Gastrocnemius medialis (tissue), 4 donors: ENCODE data around the gene C11orf21. TPM values are rescaled to one million over a fixed set of nuclear protein-coding genes. Genes with fewer than 3 reads are reported as not detected.
A peak's percentile ranks its signal among the peaks of the same experiment; 100 is the strongest.

Source experiments
- ATAC-seq, 2 donors: fragments of 150-250 bp; one replicate each; pipeline ENCODE4 v1.9.1; 2016
- DNase-seq, 2 donors: peaks; one replicate each; pipeline ENCODE4 v3.0.0-alpha.2; 2019
- H3K27ac ChIP-seq, 4 donors: fragments of 200-600 bp; sonication (generic); 1 replicate in 1 of 4; 2 replicates in 3 of 4; pipeline ENCODE4 v1.5.1; 2016 to 2018; ENCODE audit warnings: mild to moderate bottlenecking in 2 of 4, moderate library complexity in 1 of 4
- H3K27me3 ChIP-seq, 3 donors: fragments of 200-600 bp; sonication (generic) in 2 of 3; 1 replicate in 1 of 3; 2 replicates in 2 of 3; pipeline versions ENCODE4 v1.5.1 to v1.6.0; 2016 to 2019; ENCODE audit warnings: mild to moderate bottlenecking in 1 of 3, moderate library complexity in 1 of 3
- H3K36me3 ChIP-seq, 2 donors: fragments of 200-600 bp; sonication (generic) in 1 of 2; one replicate each; pipeline ENCODE4 v1.5.1; 2017 to 2018
- H3K4me1 ChIP-seq, 2 donors: fragments of 200-600 bp; sonication (generic) in 1 of 2; one replicate each; pipeline ENCODE4 v1.5.1; 2016 to 2017; ENCODE audit warnings: mild to moderate bottlenecking in 2 of 2
- H3K4me3 ChIP-seq, 4 donors: fragments of 200-600 bp; sonication (generic) in 3 of 4; 1 replicate in 1 of 4; 2 replicates in 3 of 4; pipeline ENCODE4 v1.5.1; 2016 to 2019; ENCODE audit warnings: mild to moderate bottlenecking in 2 of 4
- H3K9me3 ChIP-seq, 3 donors: fragments of 200-600 bp; sonication (generic) in 2 of 3; 1 replicate in 1 of 3; 2 replicates in 2 of 3; pipeline ENCODE4 v1.5.1; 2016 to 2019
- POLR2A ChIP-seq, 2 donors: fragments of 450-650 bp; IDR thresholded peaks; one replicate each; pipeline ENCODE4 v1.6.1; 2017; ENCODE audit warnings: antibody characterized with exemption in 2 of 2, mild to moderate bottlenecking in 2 of 2, moderate library complexity in 2 of 2
- in situ Hi-C, 4 donors: fragments of 200-750 bp; cut with MboI; loops; one replicate each; pipeline versions ENCODE4 v1.15.0 to v1.8.0; 2017; ENCODE audit warnings: low sequenced_read_pairs in 4 of 4
- intact Hi-C: fragments of 100-400 bp; cut with DNase I; formaldehyde crosslinking; loops from one replicate; pipeline ENCODE4 v1.15.1; 2023; ENCODE audit warnings: low total_unique reads
- total RNA-seq, 4 donors: library from RNA; depleted of rRNA; stranded (reverse); fragments of >200 nt; gene quantifications; one replicate each; pipeline versions ENCODE4 v1.1.0 to v1.2.3, GENCODE V29; 2016
- TF ChIP-seq, protein P1 (sequence below), 5 experiments: fragments of 450-650 bp in 3 of 5; fragments of 200-600 bp in 2 of 5; sonication (generic) in 2 of 5; IDR thresholded peaks in 4 of 5; conservative IDR thresholded peaks in 1 of 5; 1 replicate in 4 of 5; 2 replicates in 1 of 5; pipeline ENCODE4 v1.5.1; 2016 to 2019; ENCODE audit warnings: antibody characterized with exemption in 5 of 5, mild to moderate bottlenecking in 3 of 5, moderate library complexity in 3 of 5

The C11orf21 gene
- total RNA-seq, 4 donors from 2014 or later: 0.10 TPM; not detected in 3

DNA sequence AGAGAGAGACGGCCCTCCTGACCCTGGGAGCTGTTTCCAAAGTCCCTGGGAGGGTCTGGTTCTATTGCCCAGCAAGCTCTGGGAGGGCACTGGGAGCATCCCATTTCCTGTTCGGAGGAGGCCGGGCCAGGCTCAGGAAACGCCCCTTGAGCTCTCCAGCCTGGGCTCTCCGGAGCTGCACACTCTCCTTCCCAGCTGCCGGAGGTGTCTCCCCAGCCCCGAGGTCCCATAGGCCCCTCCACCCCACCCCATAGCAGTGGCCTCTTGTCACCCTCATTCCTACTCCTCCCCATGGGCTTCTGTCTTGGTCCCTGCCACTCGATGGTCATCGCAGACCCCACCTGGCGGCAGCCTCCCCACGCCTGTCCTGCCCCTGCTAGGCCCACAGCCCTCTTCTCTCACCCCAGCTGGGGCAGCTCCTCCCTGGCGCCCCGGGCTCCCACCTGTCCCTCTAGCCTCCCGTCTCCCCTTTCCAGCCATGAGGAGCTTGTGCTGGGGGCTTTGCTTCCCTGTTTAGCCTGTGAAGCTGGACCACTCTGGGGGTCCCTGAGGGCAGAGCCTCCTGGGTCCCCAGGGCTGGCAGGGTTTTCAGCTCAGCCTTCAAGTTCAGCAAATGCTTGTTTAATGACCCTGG lies 2.9 kb upstream of the C11orf21 start:
- TF ChIP-seq, protein P1, sequence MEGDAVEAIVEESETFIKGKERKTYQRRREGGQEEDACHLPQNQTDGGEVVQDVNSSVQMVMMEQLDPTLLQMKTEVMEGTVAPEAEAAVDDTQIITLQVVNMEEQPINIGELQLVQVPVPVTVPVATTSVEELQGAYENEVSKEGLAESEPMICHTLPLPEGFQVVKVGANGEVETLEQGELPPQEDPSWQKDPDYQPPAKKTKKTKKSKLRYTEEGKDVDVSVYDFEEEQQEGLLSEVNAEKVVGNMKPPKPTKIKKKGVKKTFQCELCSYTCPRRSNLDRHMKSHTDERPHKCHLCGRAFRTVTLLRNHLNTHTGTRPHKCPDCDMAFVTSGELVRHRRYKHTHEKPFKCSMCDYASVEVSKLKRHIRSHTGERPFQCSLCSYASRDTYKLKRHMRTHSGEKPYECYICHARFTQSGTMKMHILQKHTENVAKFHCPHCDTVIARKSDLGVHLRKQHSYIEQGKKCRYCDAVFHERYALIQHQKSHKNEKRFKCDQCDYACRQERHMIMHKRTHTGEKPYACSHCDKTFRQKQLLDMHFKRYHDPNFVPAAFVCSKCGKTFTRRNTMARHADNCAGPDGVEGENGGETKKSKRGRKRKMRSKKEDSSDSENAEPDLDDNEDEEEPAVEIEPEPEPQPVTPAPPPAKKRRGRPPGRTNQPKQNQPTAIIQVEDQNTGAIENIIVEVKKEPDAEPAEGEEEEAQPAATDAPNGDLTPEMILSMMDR (IDR thresholded peaks at IDR 0.05 in 4 of 5, conservative IDR thresholded peaks at IDR 0.05 in 1 of 5): no peak
- TF ChIP-seq POLR2A (IDR thresholded peaks at IDR 0.05): no peak
- ATAC-seq: no peak
- no peaks in the 10 kb centered on the region for H3K9me3 ChIP-seq
- H3K27me3 ChIP-seq: no peaks in the 10 kb centered on the region
- no peak overlapping the region for H3K27ac ChIP-seq
- DNase-seq: no peak
- no peaks in the 10 kb centered on the region for H3K36me3 ChIP-seq
- H3K4me3 ChIP-seq: no peak overlapping the region
- intact Hi-C loops (loop anchor here (1.0 to 10.0 kb wide), 5 partner anchors 73 to 590 kb away; partner anchors contain the start of gene CD81), in situ Hi-C loops (no loop called here)
- H3K4me1 ChIP-seq: peaks cover 0 to 7% of the 10 kb centered on the region in 2 donors

DNA sequence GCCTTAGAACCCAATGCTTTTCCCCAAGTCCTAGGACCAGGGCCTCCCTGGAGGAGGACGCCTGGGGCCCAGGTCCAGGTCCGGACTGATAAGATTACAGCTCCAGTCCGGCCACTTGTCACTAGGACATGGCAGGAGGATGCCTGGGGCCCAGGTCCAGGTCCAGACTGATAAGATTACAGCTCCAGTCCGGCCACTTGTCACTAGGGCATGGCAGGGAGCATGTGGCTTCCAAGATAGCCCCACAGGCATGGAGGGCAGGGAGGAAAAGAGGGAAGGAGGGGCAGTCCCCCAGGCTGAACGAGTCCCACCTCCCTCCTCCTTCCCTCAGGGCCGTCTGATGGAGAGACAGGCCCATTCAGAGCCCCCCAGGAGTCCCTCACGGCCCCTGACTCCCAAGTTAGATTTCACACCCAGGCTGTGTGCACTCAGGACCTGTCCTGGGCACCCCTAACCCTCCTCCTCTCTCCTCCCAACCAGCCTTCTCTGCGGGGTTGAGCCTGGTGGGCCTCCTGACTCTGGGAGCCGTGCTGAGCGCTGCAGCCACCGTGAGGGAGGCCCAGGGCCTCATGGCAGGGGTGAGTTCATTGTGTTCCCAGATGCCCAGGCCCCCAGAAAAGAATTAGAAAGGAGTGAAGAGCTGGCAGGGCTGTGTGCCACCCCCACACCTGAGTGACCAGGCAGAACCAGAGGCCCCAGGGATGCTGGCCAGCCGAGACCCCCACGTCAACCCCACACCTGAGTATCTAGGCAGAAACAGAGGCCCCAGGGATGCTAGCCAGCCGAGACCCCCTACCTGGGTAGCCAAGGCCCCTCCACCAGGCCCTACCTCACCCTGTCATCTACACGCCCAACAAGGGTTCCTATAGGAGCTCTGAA lies 2.1 kb upstream of the C11orf21 start:
- ATAC-seq: no peak
- no peaks in the 10 kb centered on the region for H3K36me3 ChIP-seq
- DNase-seq: no peak
- TF ChIP-seq, protein P1 (IDR thresholded peaks at IDR 0.05 in 4 of 5, conservative IDR thresholded peaks at IDR 0.05 in 1 of 5): no peak
- no peak for TF ChIP-seq POLR2A (IDR thresholded peaks at IDR 0.05)
- H3K27ac ChIP-seq: no peak overlapping the region
- H3K4me3 ChIP-seq: no peak overlapping the region
- no peaks in the 10 kb centered on the region for H3K27me3 ChIP-seq
- peaks cover 0 to 7% of the 10 kb centered on the region in 2 donors for H3K4me1 ChIP-seq
- intact Hi-C loops (loop anchor here (10.0 kb wide), 3 partner anchors 109 to 591 kb away; no protein-coding TSS in a partner anchor), in situ Hi-C loops (no loop called here)
- H3K9me3 ChIP-seq: no peaks in the 10 kb centered on the region

DNA sequence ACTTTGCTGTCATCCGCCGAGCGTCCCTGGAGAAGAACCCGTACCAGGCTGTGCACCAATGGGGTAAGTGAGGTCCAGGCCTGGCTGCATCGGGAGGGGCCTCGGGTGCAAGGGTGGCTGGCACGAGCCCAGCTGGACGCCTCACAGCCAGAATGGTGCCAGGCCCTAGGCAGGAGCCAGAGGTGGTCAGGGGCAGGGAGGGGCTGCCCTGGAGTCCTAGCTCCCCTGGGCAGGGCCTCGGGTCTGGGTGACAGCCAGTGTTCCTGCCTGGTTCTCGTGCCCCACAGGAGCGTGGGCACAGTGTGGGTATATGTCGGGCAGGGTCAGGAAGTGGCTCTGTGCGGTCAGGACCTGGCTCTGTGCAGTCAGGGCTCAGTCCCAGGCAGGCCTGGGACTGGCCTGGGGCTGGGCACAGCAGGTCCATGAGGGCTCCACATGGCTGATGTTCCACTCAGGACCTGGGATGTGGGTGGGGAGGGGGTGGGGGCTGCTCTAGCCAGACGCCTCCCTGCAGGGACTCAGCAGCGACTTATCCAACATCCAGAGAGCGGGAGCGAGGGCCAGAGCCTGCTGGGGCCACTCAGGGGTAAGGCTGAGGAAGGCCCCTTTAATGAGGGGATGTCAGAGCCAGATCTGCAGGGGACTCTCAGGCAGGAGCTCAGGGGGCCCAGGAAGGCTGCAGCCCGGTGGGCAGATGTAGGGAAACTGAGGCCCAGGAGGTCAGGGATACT lies 1.3 kb upstream of the C11orf21 start:
- no peaks in the 10 kb centered on the region for H3K27me3 ChIP-seq
- ATAC-seq: no peak
- H3K4me3 ChIP-seq: no peak overlapping the region
- in situ Hi-C loops: no loop called here
- H3K36me3 ChIP-seq: no peaks in the 10 kb centered on the region
- no peak for TF ChIP-seq POLR2A (IDR thresholded peaks at IDR 0.05)
- TF ChIP-seq, protein P1 (IDR thresholded peaks at IDR 0.05 in 4 of 5, conservative IDR thresholded peaks at IDR 0.05 in 1 of 5): no peak
- intact Hi-C loops: loop anchor here (10.0 kb wide), 3 partner anchors 108 to 592 kb away; no protein-coding TSS in a partner anchor
- no peak overlapping the region for H3K27ac ChIP-seq
- H3K9me3 ChIP-seq: no peaks in the 10 kb centered on the region
- no peak for DNase-seq
- peaks cover 0 to 7% of the 10 kb centered on the region in 2 donors for H3K4me1 ChIP-seq

DNA sequence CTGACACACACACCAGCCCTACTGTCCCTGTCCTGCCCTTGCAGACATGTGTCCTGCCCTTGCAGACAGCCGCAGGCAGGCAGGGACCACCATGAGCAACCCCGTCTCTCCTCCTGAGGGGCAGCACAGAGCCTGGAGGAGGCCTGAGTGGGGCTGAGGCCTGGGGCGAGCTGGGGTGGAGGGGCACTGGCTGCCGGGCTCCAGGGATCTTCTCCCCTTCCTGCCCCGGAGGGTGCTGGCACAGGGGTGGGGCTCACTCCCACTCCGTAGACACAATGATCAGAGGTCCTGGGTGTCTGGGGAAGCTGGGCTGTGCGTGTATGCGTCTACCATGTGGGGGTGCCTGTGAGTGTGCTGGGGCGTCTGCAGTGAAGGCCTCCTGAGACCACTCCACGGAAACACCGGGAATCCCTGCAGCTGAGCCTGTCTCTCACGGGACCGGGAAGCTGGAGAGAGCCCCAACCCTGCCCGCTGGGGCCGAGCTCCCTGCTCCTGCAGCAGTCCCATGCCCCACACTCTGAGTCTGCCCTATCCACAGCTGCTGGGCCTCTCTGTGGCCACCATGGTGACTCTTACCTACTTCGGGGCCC lies 683 bp upstream of the C11orf21 start:
- Histone ChIP-seq H3K9me3 (no peaks in the 10 kb centered on the region), H3K27me3 (peaks cover 0 to 2% (median 0%) of the 10 kb centered on the region in 3 donors), H3K4me3 (peak overlapping the region in 1 of 4 donors; percentile 13), H3K27ac (no peak overlapping the region), H3K36me3 (no peaks in the 10 kb centered on the region), H3K4me1 (peaks cover 0 to 7% of the 10 kb centered on the region in 2 donors)
- TF ChIP-seq POLR2A (IDR thresholded peaks at IDR 0.05): no peak
- TF ChIP-seq, protein P1 (IDR thresholded peaks at IDR 0.05 in 4 of 5, conservative IDR thresholded peaks at IDR 0.05 in 1 of 5): no peak
- in situ Hi-C loops: no loop called here
- DNase-seq: no peak
- intact Hi-C loops: loop anchor here (10.0 kb wide), 3 partner anchors 108 to 592 kb away; no protein-coding TSS in a partner anchor
- no peak for ATAC-seq
